SK-N-SH treated with all-trans-retinoic acid at 6 μM for 48 hours (cell line): Measurements from ENCODE around the gene RYK.

Experiments used
- ATAC-seq: fragments of 200-7000 bp; cut with Tn5 transposase; 3 replicates; pipeline ENCODE4 v1.9.1; 2020; ENCODE audit warnings: mild to moderate bottlenecking, moderate library complexity
- BACH2 ChIP-seq: fragments of 250-450 bp; sonication (Bioruptor Pico); IDR thresholded peaks from 2 replicates; pipeline ENCODE4 v1.9.0; 2021; ENCODE audit warnings: mild to moderate bottlenecking, borderline replicate concordance
- ISL1 ChIP-seq: fragments of 250-450 bp; sonication (Bioruptor Pico); IDR thresholded peaks from 2 replicates; pipeline ENCODE4 v2.1.2; 2022; ENCODE audit warnings: mild to moderate bottlenecking, moderate library complexity
- RARB ChIP-seq: fragments of 250-450 bp; sonication (Bioruptor Pico); IDR thresholded peaks from 2 replicates; pipeline ENCODE4 v1.8.0; 2021; ENCODE audit warnings: mild to moderate bottlenecking, moderate library complexity
- TF ChIP-seq, protein P1 (sequence below): fragments of 250-450 bp; sonication (Bioruptor Pico); IDR thresholded peaks from 2 replicates; pipeline ENCODE4 v1.5.0; 2020; ENCODE audit warnings: mild to moderate bottlenecking, moderate library complexity

RYK gene

GRCh38 chr3:134110963-134111362 lies 139.7 kb downstream of the RYK start:
- ATAC-seq = no peak
- TF ChIP-seq RARB (CRISPR knock-in tag) = no peak
- no peak for TF ChIP-seq ISL1 (CRISPR knock-in tag)
- TF ChIP-seq, protein P1, sequence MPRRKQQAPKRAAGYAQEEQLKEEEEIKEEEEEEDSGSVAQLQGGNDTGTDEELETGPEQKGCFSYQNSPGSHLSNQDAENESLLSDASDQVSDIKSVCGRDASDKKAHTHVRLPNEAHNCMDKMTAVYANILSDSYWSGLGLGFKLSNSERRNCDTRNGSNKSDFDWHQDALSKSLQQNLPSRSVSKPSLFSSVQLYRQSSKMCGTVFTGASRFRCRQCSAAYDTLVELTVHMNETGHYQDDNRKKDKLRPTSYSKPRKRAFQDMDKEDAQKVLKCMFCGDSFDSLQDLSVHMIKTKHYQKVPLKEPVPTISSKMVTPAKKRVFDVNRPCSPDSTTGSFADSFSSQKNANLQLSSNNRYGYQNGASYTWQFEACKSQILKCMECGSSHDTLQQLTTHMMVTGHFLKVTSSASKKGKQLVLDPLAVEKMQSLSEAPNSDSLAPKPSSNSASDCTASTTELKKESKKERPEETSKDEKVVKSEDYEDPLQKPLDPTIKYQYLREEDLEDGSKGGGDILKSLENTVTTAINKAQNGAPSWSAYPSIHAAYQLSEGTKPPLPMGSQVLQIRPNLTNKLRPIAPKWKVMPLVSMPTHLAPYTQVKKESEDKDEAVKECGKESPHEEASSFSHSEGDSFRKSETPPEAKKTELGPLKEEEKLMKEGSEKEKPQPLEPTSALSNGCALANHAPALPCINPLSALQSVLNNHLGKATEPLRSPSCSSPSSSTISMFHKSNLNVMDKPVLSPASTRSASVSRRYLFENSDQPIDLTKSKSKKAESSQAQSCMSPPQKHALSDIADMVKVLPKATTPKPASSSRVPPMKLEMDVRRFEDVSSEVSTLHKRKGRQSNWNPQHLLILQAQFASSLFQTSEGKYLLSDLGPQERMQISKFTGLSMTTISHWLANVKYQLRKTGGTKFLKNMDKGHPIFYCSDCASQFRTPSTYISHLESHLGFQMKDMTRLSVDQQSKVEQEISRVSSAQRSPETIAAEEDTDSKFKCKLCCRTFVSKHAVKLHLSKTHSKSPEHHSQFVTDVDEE (CRISPR knock-in tag) = no peak
- no peak for TF ChIP-seq BACH2
